Measurements from ENCODE around the gene SAYSD1. TPM values are rescaled to one million over a fixed set of nuclear protein-coding genes. Genes with fewer than 3 reads are reported as not detected.

Gene SAYSD1
- 10 to 100 TPM; 13.3 to 20.5 (median 16.3) TPM for total RNA-seq

GRCh38 chr6:39114704-39115599 lies at the start of gene SAYSD1:
SAYSD1 (minus strand) TSS chr6:39115186; CDS start chr6:39115089, 97 bp downstream.
- ATAC-seq (ENCODE audit: low FRiP score) (peak; percentile 96), DNase-seq (ENCODE audit: low spot score) (peak; percentile 54)
- TF ChIP-seq, protein P1, sequence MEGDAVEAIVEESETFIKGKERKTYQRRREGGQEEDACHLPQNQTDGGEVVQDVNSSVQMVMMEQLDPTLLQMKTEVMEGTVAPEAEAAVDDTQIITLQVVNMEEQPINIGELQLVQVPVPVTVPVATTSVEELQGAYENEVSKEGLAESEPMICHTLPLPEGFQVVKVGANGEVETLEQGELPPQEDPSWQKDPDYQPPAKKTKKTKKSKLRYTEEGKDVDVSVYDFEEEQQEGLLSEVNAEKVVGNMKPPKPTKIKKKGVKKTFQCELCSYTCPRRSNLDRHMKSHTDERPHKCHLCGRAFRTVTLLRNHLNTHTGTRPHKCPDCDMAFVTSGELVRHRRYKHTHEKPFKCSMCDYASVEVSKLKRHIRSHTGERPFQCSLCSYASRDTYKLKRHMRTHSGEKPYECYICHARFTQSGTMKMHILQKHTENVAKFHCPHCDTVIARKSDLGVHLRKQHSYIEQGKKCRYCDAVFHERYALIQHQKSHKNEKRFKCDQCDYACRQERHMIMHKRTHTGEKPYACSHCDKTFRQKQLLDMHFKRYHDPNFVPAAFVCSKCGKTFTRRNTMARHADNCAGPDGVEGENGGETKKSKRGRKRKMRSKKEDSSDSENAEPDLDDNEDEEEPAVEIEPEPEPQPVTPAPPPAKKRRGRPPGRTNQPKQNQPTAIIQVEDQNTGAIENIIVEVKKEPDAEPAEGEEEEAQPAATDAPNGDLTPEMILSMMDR (IDR thresholded peaks at IDR 0.05), result no peak

DNA sequence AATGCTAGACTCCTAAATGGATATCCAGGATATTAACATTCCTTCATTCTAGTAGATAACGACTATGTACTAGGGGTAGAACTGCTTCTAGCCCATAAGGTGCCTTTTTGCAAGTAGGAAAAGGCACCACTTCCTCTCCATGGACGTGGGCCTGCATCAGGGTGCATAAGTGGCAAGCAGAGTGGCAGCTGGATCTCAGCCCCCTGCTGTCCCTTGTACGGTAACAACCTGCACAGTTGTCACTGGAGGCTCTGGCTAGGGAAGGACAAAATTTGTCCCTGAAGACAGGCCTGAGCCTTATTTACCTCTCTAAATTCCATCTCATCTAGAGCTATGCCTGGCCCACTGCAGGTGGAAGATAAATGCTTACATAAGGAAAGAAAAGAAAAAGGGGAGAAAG lies 42.5 kb upstream of the SAYSD1 start:
- DNase-seq (ENCODE audit: low spot score) (no peak), ATAC-seq (ENCODE audit: low FRiP score) (no peak)
- TF ChIP-seq, protein P1 (IDR thresholded peaks at IDR 0.05), result no peak

DNA sequence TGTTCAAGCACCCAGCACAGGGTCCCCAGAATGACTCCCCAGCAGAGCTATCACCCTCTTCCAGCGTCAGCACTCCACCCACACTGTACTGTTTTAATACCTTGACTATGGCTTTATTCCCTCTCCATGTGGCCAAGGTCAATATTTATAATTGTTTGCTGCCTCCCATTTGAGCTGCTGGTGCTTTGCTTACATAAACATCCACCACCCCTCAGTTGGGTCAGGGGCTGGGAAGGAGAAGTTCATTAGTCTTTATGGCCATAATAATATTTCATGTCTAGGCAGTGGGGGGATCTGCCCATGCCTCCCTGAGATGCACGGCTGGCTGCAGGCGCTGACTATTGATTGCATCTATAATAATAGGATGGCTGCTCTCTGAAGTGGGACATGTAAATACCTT lies 41.8 kb upstream of the SAYSD1 start:
- TF ChIP-seq, protein P1 (IDR thresholded peaks at IDR 0.05), result no peak
- ATAC-seq (ENCODE audit: low FRiP score), result no peak
- no peak for DNase-seq (ENCODE audit: low spot score)

- TF ChIP-seq, protein P1 (IDR thresholded peaks at IDR 0.05), result no peak
- ATAC-seq (ENCODE audit: low FRiP score) (no peak), DNase-seq (ENCODE audit: low spot score) (no peak)
These were observed 39.7 kb upstream of the SAYSD1 start for GRCh38 chr6:39154705-39155104.

GRCh38 chr6:39153766-39154397 lies 38.9 kb upstream of the SAYSD1 start:
- ATAC-seq (ENCODE audit: low FRiP score) (no peak), DNase-seq (ENCODE audit: low spot score) (no peak)
- TF ChIP-seq, protein P1 (IDR thresholded peaks at IDR 0.05), result no peak

GRCh38 chr6:39152262-39152661 lies 37.3 kb upstream of the SAYSD1 start:
- ATAC-seq (ENCODE audit: low FRiP score), result no peak

More at GRCh38 chr6:39152262-39152661, 37.3 kb upstream of the SAYSD1 start:
- no peak for DNase-seq (ENCODE audit: low spot score)
- TF ChIP-seq, protein P1 (IDR thresholded peaks at IDR 0.05), result no peak
